Loucy (cell line): ENCODE results near the gene GDAP2.

Experiments
- EZH2phosphoT487 ChIP-seq: fragments of 200-600 bp; IDR thresholded peaks from 2 replicates; pipeline ENCODE4 v1.6.1; 2018; ENCODE audit warnings: antibody characterized with exemption, mild to moderate bottlenecking, moderate library complexity, borderline replicate concordance
- TF ChIP-seq, protein P1 (sequence below): fragments of 200-600 bp; sonication (generic); conservative IDR thresholded peaks from 2 replicates; pipeline ENCODE4 v1.5.1; 2014; ENCODE audit warnings: mild to moderate bottlenecking, antibody characterized with exemption, low read length

- TF ChIP-seq, protein P1, sequence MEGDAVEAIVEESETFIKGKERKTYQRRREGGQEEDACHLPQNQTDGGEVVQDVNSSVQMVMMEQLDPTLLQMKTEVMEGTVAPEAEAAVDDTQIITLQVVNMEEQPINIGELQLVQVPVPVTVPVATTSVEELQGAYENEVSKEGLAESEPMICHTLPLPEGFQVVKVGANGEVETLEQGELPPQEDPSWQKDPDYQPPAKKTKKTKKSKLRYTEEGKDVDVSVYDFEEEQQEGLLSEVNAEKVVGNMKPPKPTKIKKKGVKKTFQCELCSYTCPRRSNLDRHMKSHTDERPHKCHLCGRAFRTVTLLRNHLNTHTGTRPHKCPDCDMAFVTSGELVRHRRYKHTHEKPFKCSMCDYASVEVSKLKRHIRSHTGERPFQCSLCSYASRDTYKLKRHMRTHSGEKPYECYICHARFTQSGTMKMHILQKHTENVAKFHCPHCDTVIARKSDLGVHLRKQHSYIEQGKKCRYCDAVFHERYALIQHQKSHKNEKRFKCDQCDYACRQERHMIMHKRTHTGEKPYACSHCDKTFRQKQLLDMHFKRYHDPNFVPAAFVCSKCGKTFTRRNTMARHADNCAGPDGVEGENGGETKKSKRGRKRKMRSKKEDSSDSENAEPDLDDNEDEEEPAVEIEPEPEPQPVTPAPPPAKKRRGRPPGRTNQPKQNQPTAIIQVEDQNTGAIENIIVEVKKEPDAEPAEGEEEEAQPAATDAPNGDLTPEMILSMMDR, result no peak
- TF ChIP-seq EZH2phosphoT487, result no peak
Observed at GRCh38 chr1:117877823-117878222, 51.6 kb downstream of the GDAP2 start.
